Stimulated activated CD8-positive, alpha-beta memory T cell treated with anti-CD3 and anti-CD28 coated beads, Interleukin-12 subunit alpha, Interleukin-12 subunit beta, amount 100 ng/mL, for 1 hour (primary cell): ENCODE data around the gene HARBI1.

Experiments used
- DNase-seq: peaks from one replicate; pipeline ENCODE4 v3.0.0-alpha.2; 2020; ENCODE audit warnings: low read depth

The HARBI1 gene

GRCh38 chr11:46553814-46554212 is 63.2 kb downstream of the HARBI1 start:
- no peak for DNase-seq
